HCT116 (cell line): ENCODE data around the gene UBL4B.

Experiments used
- CBX3 ChIP-seq: IDR thresholded peaks from 2 replicates; pipeline ENCODE4 v1.6.1; 2012; ENCODE audit warnings: low read depth
- CEBPB ChIP-seq: IDR thresholded peaks from 2 replicates; pipeline ENCODE4 v1.6.1; 2012; ENCODE audit warnings: low read depth
- POLR2A ChIP-seq: IDR thresholded peaks from 2 replicates; pipeline ENCODE4 v1.7.0; 2011; ENCODE audit warnings: borderline replicate concordance; ENCODE audit not compliant: insufficient read depth, insufficient read length; ENCODE audit errors: extremely low read depth
- POLR2AphosphoS5 ChIP-seq: IDR thresholded peaks from 2 replicates; pipeline ENCODE4 v1.6.1; 2011; ENCODE audit warnings: mild to moderate bottlenecking, low read depth, low read length, moderate library complexity
- RAD21 ChIP-seq: IDR thresholded peaks from 2 replicates; pipeline ENCODE4 v1.6.1; 2012; ENCODE audit warnings: low read depth, mild to moderate bottlenecking
- SIN3A ChIP-seq: IDR thresholded peaks from 2 replicates; pipeline ENCODE4 v1.6.1; 2012; ENCODE audit warnings: low read depth
- TCF7L2 ChIP-seq: IDR thresholded peaks from 2 replicates; pipeline ENCODE4 v1.7.0; 2011; ENCODE audit warnings: borderline replicate concordance, inconsistent platforms; ENCODE audit not compliant: insufficient read depth, insufficient read length; ENCODE audit errors: extremely low read depth
- YY1 ChIP-seq: IDR thresholded peaks from 2 replicates; pipeline ENCODE4 v1.6.1; 2011; ENCODE audit warnings: low read length, low read depth, moderate library complexity, mild to moderate bottlenecking; ENCODE audit not compliant: insufficient replicate concordance; ENCODE audit errors: extremely low read depth
- ZFX ChIP-seq: fragments of 450-650 bp; IDR thresholded peaks from 2 replicates; pipeline ENCODE4 v1.6.1; 2017
- ZNF274 ChIP-seq: fragments of 200-500 bp; sonication (Bioruptor generic); IDR thresholded peaks from 2 replicates; pipeline ENCODE4 v1.6.1; 2014; ENCODE audit warnings: mild to moderate bottlenecking, low read depth, low read length, inconsistent platforms
- TF ChIP-seq, protein P1 (sequence below), 3 experiments: fragments of 200-600 bp in 1 of 3; sonication (generic) in 1 of 3; IDR thresholded peaks in 2 of 3; conservative IDR thresholded peaks in 1 of 3; 2 replicates each; pipeline ENCODE4 v1.5.1; 2012 to 2017; ENCODE audit warnings: low read depth in 2 of 3, low read length in 2 of 3, antibody characterized with exemption in 1 of 3, borderline replicate concordance in 1 of 3, control low read depth in 1 of 3, mild to moderate bottlenecking in 1 of 3, mixed read lengths in 1 of 3, mixed run types in 1 of 3, moderate library complexity in 1 of 3; ENCODE audit not compliant: insufficient read depth in 1 of 3

DNA sequence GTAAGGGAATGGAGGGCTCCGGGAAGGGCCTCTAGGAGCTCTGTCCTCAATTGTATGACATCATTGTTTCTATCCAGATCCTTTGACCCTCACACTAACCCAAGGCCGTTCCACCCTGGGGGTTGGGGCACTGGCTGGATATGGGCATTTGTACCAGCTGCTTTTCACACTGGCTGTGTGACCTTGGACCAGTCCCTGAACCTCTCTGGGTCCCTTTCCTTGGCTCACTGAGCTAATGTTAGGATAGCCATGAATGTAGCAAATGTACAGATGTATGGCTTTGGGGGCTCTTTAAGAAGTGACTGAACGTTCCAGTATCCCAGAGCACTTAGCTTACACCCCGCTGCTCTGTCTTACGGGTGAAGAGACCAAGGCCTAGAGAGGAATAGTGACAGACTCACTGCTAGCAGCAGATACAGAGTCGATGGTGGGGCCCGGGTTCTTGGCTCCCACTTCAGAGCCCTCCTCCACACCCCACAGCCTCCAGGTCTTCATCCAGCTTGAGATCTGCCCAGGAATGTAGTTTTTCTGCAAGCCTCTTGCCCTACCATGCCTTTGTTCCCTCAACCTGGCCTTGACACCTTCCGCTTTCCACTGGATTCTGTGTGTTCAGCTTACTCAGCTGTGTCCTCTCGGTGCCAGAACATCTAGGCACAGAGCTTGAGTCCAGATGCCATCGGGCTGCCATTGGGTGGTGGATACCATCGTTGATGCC, 14.6 kb upstream of the UBL4B start:
- TF ChIP-seq ZFX: no peak
- TF ChIP-seq POLR2A: no peak
- TF ChIP-seq CBX3: no peak
- no peak for TF ChIP-seq SIN3A
- TF ChIP-seq POLR2AphosphoS5: no peak
- TF ChIP-seq, protein P1, sequence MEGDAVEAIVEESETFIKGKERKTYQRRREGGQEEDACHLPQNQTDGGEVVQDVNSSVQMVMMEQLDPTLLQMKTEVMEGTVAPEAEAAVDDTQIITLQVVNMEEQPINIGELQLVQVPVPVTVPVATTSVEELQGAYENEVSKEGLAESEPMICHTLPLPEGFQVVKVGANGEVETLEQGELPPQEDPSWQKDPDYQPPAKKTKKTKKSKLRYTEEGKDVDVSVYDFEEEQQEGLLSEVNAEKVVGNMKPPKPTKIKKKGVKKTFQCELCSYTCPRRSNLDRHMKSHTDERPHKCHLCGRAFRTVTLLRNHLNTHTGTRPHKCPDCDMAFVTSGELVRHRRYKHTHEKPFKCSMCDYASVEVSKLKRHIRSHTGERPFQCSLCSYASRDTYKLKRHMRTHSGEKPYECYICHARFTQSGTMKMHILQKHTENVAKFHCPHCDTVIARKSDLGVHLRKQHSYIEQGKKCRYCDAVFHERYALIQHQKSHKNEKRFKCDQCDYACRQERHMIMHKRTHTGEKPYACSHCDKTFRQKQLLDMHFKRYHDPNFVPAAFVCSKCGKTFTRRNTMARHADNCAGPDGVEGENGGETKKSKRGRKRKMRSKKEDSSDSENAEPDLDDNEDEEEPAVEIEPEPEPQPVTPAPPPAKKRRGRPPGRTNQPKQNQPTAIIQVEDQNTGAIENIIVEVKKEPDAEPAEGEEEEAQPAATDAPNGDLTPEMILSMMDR (IDR thresholded peaks at IDR 0.05 in 2 of 3, conservative IDR thresholded peaks at IDR 0.05 in 1 of 3; ENCODE audit: borderline replicate concordance in 1 of 3, insufficient read depth in 1 of 3, low read depth in 2 of 3, low read length in 2 of 3): no peak
- no peak for TF ChIP-seq TCF7L2
- TF ChIP-seq RAD21: no peak
- TF ChIP-seq CEBPB: no peak
- no peak for TF ChIP-seq YY1
- no peak for TF ChIP-seq ZNF274
